ENCODE data around the gene DIP2A.
"Not testable (repeated sequence)": the region's sequence is repeated elsewhere in the genome, so short reads cannot be mapped to it uniquely, and the experiment has no call there.

Gene DIP2A

DNA sequence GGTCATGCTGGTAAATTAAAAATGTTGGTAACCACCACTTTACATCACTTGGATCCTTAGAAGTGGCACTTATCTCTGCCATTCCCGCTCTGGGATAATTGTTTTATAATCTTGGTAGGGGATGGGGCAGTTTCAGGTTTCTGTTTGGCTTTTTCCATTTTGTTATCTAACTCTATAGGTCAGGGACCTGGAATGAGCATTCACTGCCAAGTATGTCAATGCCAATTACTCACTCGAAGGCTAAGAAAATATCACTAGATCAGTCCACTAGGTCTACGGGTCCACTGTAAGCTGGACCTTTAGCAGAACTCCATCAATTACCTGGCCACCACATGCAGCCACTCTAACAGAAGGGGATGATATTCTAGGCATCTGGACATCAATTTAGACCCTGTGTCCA is 4.5 kb upstream of the DIP2A start:
- DNase-seq = no peak

- no peak for DNase-seq
Observed at GRCh38 chr21:46454634-46455390, 3.9 kb upstream of the DIP2A start.

- peak; percentile 11 for DNase-seq
Observed at GRCh38 chr21:46455575-46456385, 2.9 kb upstream of the DIP2A start.

GRCh38 chr21:46456750-46457149 is 1.9 kb upstream of the DIP2A start:
- DNase-seq = no peak

DNA sequence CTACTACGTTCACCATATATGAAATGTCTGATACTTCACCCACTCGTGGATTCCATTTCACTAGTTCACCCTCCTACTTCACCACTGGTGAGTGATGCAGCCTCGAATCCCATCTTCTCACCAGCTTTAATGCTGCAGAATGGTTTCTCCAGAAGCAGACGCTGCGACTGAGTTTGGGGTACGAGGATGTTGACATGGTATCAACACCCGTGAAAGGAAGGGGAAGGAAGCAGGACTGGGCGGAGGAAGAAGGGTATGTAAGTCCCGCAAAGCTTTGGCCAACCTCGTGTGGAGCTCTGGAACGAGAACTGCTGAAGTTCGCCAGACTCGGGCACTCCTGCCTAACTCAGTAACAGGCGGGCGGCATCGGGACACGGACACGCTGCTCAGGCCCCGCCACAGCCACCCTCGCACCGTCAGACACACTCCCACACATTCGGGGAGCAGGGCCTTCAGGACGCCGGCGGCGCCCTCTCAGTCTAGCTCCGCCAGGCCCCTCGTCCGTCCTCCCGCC is 833 bp upstream of the DIP2A start:
- DNase-seq = peak; percentile 1

GRCh38 chr21:46459024-46459355 is 299 bp downstream of the DIP2A start:
- no peak for DNase-seq

GRCh38 chr21:46459356-46460112 is 843 bp downstream of the DIP2A start:
- no peak for DNase-seq

- DNase-seq = no peak
Observed at GRCh38 chr21:46461909-46462308, 3.2 kb downstream of the DIP2A start.

DNA sequence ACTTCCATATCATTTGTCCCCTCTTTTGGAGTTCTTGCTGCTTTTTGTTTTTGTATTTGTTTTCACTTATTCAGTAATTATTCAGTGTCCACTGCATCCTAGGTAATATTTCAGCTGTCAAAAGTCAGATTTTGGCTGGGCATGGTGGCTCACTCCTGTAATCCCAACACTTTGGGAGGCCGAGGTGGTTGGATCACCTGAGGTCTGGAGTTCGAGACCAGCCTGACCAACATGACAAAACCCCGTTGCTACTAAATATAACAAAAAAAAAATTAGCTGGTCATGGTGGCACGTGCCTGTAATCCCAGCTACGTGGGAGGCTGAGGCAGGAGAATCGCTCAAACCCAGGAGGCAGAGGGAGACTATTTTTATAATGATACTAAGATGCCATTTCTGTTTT is 6.5 kb downstream of the DIP2A start:
- not testable (repeated sequence) for DNase-seq

DNA sequence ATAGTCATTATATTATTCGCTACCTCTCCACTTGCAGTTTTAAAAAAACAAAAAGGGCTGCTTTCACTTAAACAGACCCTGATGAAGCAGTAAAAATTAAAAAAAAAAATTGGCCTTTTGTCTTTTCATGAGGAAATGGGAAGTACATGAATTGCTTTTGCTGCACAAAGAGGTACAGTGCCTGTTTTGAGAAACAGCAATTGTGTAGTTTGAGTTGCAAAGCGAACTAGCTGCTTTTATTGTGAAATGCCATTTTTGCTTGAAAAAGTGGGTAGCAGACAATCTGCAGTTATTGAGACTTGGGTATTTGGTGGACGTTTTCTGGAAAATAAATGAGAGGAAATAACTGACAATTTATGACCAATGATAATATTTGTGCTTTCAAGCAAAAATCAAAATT is 7.0 kb downstream of the DIP2A start:
- DNase-seq = no peak

GRCh38 chr21:46468108-46468774 is 9.6 kb downstream of the DIP2A start:
- DNase-seq = no peak

DNA sequence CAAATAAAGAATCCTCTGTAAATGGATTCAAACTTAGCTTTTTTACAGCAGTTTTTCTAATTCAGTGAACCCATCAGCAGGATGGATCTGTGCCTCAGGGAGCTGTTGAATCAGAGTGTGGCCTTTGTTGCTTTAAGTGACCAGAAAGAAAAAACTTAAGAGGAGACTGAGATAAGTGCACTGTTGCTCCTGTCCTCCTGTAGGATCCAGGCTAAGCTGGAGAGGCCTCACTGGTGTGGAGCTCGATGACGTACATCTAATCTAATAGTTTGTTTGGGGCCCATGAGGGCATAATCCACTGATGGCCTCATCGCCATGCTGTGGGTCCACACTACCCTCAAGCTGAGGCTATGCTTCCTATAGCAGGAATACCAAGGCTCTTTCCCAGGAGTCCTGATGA is 10.6 kb downstream of the DIP2A start:
- no peak for DNase-seq

GRCh38 chr21:46471514-46471913 is 12.8 kb downstream of the DIP2A start:
- DNase-seq = no peak

DNA sequence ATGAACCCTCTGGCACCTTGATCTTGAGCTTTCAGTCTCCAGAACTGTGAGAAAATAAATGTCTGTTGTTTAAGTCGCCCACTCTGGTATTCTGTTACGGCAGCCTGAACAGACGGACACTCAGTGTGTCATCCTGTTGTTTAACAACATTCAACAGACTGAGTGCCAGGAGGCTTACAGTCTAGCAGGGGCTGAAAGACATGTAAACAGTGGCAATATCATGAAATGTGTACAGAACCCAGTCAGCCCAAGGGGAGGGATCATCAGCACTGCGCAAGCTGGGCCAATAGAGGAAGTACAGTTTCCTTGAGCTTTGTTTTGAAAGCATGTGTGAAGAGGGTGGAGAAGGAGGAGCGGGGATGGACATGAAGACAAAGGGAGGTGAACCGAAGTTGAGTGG is 13.6 kb downstream of the DIP2A start:
- DNase-seq = no peak

DNA sequence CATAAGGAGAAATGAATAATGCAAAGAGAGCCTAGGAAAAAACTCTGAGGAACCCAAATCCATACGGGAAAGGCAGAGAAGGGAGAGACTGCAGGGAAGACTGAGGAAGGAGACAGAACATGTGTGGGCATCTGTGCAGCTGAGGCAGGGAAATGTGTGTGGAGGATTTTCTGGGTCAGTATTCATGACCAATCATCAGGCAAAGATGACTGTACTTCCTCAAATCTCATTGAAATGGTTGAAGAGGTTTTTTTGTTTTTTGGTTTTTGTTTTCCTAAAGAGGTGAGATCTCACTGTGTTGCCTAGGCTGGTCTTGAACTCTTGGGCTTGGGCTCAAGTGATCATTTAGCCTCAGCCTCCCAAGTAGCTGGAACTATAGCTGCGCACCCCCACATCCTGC is 15.7 kb downstream of the DIP2A start:
- no peak for DNase-seq

DNA sequence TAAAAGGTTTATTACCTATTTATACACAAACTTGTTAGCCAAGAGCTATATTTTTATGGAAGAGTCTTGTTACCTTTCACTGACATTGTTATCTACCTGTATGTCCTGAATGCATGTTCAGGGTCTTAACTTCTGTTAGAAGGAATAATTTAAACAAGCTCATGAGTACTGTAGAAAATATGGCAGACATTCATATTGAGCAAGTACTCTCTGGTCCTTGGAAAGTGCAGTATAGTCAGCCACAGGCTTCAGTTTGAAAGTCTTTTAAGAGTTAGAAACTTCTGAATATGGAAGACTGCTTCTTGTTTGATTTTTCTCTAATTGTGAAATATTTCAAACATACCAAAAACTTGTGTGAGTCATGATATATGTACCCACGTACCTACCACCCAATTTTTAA is 16.6 kb downstream of the DIP2A start:
- no peak for DNase-seq

DNA sequence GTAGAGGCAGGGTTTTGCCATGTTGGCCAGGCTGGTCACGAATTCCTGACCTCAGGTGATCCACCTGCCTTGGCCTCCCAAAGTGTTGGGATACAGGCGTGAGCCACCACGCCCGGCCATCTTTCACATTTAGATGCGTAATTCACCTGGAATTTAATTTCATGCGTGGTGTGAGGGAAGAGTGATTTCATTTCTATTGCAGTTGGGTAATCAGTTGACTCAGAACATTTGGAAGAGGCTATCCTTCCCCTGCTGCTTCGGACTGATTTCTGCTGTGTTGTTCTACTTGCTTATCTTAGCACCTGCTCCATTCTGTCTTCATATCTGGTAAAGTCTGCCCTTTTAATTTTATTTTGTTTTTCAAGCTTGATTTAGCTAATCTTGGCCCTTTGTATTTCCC is 19.1 kb downstream of the DIP2A start:
- no peak for DNase-seq

GRCh38 chr21:46478910-46479309 is 20.2 kb downstream of the DIP2A start:
- DNase-seq = no peak

- no peak for DNase-seq
Observed at GRCh38 chr21:46480466-46480865, 21.8 kb downstream of the DIP2A start.

GRCh38 chr21:46482225-46482845 is 23.6 kb downstream of the DIP2A start:
- DNase-seq = no peak

DNA sequence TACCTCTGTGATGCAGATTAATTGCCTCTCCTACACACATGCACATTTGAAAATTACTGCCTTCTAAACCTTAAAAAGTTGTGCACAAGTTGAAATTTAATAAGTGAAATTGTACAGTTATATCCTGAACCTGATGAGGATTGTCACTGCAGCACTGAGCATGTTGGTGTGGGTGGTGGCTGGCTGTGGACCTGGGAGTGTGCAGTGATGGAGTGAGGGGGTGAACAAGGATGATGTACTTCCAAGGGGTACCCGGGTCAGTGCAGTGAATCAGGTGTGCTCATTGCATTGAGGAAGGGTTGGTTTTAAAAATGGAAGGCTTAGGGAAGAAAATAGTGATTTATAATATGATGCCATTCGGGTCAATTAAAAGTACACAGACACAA is 24.1 kb downstream of the DIP2A start:
- DNase-seq = no peak

Measured in amniotic stem cell (primary cell).